Left forelimb (tissue), 1 donor: ENCODE results near the gene C3.
"Not testable (repeated sequence)": the region's sequence is repeated elsewhere in the genome, so short reads cannot be mapped to it uniquely, and the experiment has no call there.

Source experiments
- DNase-seq: peaks from one replicate; pipeline ENCODE4 v3.0.0-alpha.2; 2018; ENCODE audit warnings: low spot score

The C3 gene

GRCh38 chr19:6662702-6663101 lies 57.7 kb downstream of the C3 start:
- DNase-seq: no peak

- DNase-seq: not testable (repeated sequence)
Observed at GRCh38 chr19:6661509-6662244, 58.8 kb downstream of the C3 start.

GRCh38 chr19:6660930-6661329 lies 59.5 kb downstream of the C3 start:
- no peak for DNase-seq

- not testable (repeated sequence) for DNase-seq
Observed at GRCh38 chr19:6656390-6656789, 64.1 kb downstream of the C3 start.

- no peak for DNase-seq
Observed at GRCh38 chr19:6654347-6655310, 65.8 kb downstream of the C3 start.

- DNase-seq: no peak
Observed at GRCh38 chr19:6652805-6653094, 67.7 kb downstream of the C3 start.

GRCh38 chr19:6651965-6652804 lies 68.3 kb downstream of the C3 start:
- DNase-seq: no peak

GRCh38 chr19:6649185-6649584 lies 71.3 kb downstream of the C3 start:
- DNase-seq: no peak

GRCh38 chr19:6648141-6648715 lies 72.2 kb downstream of the C3 start:
- DNase-seq: no peak

GRCh38 chr19:6644796-6645195 lies 75.7 kb downstream of the C3 start:
- DNase-seq: no peak

- not testable (repeated sequence) for DNase-seq
Observed at GRCh38 chr19:6640333-6640732, 80.1 kb downstream of the C3 start.

- DNase-seq: no peak
Observed at GRCh38 chr19:6639439-6639838, 81.0 kb downstream of the C3 start.

- not testable (repeated sequence) for DNase-seq
Observed at GRCh38 chr19:6633456-6633813, 87.0 kb downstream of the C3 start.

- DNase-seq: not testable (repeated sequence)
Observed at GRCh38 chr19:6632747-6633455, 87.5 kb downstream of the C3 start.

GRCh38 chr19:6632002-6632621 lies 88.3 kb downstream of the C3 start:
- DNase-seq: no peak
